NOMO-1 treated with dmso at 0.1 percent for 144 hours (cell line): ENCODE data around the gene STAT5B.
"Not testable (repeated sequence)": the region's sequence is repeated elsewhere in the genome, so short reads cannot be mapped to it uniquely, and the experiment has no call there.

Source experiments
- DNase-seq: peaks from one replicate; lab custom pipeline; 2025; ENCODE audit not compliant: unreplicated experiment; lab: John Stamatoyannopoulos, UW

The STAT5B gene

GRCh38 chr17:42307362-42307927 lies 31.3 kb upstream of the STAT5B start:
- no peak for DNase-seq

GRCh38 chr17:42306385-42306667 lies 30.1 kb upstream of the STAT5B start:
- DNase-seq: no peak

- DNase-seq: no peak
Measured at GRCh38 chr17:42305543-42306384, 29.6 kb upstream of the STAT5B start.

- DNase-seq: not testable (repeated sequence)
Measured at GRCh38 chr17:42305031-42305330, 28.8 kb upstream of the STAT5B start.

- no peak for DNase-seq
Measured at GRCh38 chr17:42304187-42305030, 28.2 kb upstream of the STAT5B start.

- DNase-seq: no peak
Measured at GRCh38 chr17:42303694-42304093, 27.5 kb upstream of the STAT5B start.

- DNase-seq: no peak
Measured at GRCh38 chr17:42301022-42301421, 24.8 kb upstream of the STAT5B start.

GRCh38 chr17:42299913-42300312 lies 23.7 kb upstream of the STAT5B start:
- not testable (repeated sequence) for DNase-seq

GRCh38 chr17:42299361-42299760 lies 23.2 kb upstream of the STAT5B start:
- DNase-seq: not testable (repeated sequence)

- not testable (repeated sequence) for DNase-seq
Measured at GRCh38 chr17:42297775-42298174, 21.6 kb upstream of the STAT5B start.

- no peak for DNase-seq
Measured at GRCh38 chr17:42296012-42296411, 19.8 kb upstream of the STAT5B start.

GRCh38 chr17:42294469-42295398 lies 18.5 kb upstream of the STAT5B start:
- no peak for DNase-seq

- no peak for DNase-seq
Measured at GRCh38 chr17:42291129-42291528, 14.9 kb upstream of the STAT5B start.

- DNase-seq: no peak
Measured at GRCh38 chr17:42290577-42290976, 14.4 kb upstream of the STAT5B start.

GRCh38 chr17:42289611-42290181 lies 13.5 kb upstream of the STAT5B start:
- DNase-seq: no peak

- DNase-seq: no peak
Measured at GRCh38 chr17:42288803-42289610, 12.8 kb upstream of the STAT5B start.

- DNase-seq: peak; percentile 60
Measured at GRCh38 chr17:42287977-42288802, 12.0 kb upstream of the STAT5B start, which contains the start of gene STAT5A. TSS of gene STAT5A (plus strand) at chr17:42288498. CDS start at chr17:42289412, 914 bp downstream.

GRCh38 chr17:42287305-42287976 lies 11.2 kb upstream of the STAT5B start:
- no peak for DNase-seq
